GM12801 (cell line): ENCODE measurements around the gene HDAC4.

Source experiments
- TF ChIP-seq, protein P1 (sequence below): IDR thresholded peaks from one replicate; pipeline ENCODE4 v1.5.1; 2011; ENCODE audit warnings: control low read depth; ENCODE audit not compliant: insufficient read length; ENCODE audit errors: extremely low read depth

The HDAC4 gene

DNA sequence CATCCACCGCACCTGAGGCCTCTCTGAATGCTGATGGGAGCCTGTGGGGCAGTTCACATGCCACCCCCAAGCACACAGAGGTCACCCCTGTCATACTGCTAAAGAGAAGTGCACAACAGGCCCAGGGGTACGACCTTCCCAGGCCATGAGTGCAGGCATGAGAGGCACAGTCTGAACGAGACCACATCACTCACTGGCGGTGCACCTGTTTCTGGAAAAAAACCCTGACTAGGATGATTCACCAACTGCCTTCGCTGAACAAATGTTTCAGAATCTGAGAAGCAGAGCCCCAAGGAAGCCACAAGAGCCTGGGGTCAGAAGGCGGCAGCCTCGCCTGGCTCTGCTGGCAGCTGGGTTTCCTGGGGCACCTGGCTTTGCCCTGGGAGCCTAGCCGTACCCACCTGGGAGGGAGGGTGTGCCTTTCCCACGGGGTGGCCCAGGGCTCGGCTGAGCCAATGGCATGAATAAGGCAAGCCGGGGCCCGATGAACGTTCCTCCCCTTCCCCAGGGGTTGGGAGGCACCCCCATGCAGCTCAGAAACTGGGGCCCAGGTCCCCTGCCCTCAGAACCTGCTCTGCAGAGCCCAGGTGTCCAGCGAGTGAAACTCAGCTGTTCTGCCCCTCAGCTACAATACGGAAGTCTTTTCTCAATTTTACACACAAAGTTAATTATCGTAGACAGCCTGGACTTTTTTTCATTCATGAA, 73.8 kb downstream of the HDAC4 start:
- TF ChIP-seq, protein P1, sequence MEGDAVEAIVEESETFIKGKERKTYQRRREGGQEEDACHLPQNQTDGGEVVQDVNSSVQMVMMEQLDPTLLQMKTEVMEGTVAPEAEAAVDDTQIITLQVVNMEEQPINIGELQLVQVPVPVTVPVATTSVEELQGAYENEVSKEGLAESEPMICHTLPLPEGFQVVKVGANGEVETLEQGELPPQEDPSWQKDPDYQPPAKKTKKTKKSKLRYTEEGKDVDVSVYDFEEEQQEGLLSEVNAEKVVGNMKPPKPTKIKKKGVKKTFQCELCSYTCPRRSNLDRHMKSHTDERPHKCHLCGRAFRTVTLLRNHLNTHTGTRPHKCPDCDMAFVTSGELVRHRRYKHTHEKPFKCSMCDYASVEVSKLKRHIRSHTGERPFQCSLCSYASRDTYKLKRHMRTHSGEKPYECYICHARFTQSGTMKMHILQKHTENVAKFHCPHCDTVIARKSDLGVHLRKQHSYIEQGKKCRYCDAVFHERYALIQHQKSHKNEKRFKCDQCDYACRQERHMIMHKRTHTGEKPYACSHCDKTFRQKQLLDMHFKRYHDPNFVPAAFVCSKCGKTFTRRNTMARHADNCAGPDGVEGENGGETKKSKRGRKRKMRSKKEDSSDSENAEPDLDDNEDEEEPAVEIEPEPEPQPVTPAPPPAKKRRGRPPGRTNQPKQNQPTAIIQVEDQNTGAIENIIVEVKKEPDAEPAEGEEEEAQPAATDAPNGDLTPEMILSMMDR: no peak

DNA sequence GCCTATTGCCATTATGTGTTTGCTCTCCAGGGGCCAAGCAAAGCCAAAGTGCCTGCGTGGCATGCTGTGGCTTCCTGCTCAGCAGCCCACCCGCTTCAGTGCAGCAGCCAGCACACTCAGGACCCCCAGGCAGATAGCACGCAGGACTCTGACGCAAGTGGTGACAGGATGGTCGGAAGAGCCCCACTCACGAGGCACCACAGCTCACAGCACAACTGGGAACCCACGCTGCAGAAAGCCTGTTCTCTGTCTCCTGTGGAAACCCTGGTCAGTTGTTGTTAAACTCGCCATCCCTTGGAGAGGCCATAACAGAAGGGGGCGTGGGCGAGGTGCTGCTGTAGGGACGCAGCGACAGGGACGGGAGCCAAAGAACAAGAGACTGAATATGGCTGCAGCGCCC, 76.4 kb downstream of the HDAC4 start:
- TF ChIP-seq, protein P1: no peak

DNA sequence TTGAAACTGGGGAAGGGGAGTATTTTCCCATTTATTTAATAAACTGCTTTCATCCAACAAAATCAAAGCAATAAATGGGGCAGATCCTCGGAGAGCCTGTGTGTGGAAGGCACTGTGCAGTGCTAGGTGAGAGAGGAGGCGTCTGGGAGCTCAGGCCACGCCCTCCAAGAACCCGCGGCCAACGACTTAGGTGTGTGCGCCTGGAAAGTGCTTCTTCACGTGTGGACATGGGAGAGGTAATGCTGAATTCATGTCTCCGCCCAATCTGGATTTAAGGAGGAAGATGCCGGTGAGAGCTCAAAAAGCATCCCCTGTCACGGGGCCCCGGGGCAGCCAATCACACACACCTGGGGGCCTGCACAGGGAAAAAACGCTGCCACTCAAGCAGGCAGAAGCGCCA, 77.4 kb downstream of the HDAC4 start:
- TF ChIP-seq, protein P1: no peak

DNA sequence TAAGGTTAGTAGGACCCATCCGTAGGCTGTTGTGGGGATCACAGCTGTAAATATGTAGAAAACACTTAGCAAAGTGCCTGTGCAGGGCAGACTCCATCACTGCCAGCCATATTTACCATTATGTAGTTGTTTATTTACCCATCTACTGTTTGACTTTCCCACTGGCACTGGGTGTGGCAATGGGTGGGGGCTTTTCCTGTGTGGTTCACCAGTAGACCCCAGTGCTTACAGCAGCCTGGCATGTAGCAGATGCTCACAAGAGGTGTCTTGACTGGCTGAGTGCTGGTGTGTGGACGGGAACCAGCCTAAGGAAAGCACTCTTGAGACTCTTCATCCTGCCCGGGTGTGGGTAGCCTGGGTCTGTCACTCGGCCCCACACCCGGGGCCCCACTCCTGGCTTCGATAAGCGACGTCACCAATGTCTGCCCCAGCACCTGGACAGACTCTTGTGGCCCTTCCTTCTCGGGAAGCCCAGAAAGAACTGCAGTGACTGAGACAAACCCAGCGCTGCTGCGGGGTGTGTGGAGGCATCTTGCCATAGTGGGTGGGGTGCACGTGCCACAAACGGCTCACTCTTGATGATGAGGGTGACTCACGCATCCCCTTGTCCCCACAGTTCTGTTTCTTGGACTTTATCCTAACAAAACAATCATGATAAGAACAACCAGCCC, 78.3 kb downstream of the HDAC4 start:
- TF ChIP-seq, protein P1: no peak

DNA sequence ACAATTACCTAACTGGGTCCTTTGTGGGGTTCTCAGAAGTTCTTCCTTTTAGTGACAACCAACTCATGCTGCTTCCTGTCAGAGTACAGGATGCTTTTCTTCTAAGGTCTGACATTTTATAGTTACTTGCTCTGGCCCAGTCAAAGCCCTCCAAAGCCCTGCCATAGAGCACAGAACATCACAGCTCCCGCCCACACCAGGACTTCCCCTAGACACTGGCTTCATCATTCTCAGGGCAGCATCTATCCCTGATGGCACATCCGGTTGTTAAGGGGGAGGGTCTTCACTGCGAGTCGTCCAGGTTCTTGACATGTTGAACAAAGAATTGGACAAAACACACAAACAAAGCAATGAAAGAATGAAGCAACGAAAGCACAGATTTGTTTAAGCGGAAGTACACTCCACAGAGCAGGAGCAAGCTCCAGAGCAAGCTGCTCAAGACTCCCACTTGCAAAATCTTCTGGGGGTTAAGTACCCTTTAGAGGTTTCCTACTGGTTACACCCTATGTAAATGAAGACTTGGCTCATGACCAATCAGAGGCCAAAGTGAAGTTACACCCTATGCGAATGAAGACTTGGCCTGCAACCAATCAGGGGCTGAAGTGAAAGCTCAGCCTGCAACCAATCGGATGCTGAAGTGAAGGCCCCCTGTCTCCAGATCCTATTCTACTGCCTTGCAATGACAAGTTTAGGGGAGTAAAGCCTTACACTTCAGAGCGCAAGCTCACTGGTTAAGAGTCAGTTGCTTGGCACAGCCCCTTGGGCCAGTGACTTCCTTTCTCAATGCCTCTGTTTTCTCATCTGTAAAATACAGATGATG, 79.0 kb downstream of the HDAC4 start:
- TF ChIP-seq, protein P1: no peak

DNA sequence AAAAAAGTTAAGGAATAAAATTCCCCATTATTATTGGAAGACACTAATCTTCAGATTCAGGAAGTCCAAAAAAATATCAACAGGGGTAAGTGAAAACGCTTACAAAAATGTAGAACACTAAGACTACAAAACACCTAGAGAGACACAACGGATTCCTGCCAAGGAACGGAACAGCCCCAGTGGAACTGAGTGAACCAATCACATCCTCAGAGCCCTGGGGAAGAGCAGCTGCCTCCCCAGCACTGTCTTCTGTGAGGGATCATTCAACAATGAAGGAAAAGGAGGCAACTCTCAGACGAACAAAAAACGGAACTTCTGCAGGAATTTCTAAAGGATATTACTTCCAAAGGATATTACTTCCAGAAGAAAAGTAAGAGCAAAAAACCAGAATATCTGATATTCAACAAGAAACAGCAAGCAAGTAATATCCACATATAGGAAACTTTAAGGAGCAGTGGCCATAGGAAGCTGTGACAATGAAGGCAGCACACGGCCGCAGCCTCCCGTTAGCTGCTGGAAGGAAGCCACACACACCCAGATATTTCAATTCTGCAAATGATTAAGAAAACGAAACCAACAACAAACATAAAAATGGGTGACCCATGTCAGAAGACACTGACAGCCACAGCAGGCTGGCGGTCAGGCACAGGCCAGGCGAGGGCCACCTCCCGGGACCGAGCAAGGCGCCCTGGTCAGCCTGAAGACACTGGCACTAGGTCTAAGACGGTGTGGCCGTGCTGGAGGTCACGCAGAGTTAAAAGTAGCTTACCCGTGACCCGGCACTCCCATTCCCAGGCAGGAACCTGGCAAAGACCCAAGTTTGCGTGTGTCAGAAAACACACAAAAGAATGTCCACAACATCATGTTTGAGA, 81.8 kb downstream of the HDAC4 start:
- TF ChIP-seq, protein P1: no peak
